A549 (cell line): ENCODE data around the gene CYP2S1.

ENCODE experiments used
- JUN ChIP-seq, 2 experiments: fragments of >200 bp; sonication (Bioruptor Twin); formaldehyde crosslinking; IDR thresholded peaks; 2 replicates in 1 of 2; 3 replicates in 1 of 2; pipeline ENCODE4 v1.6.1; 2016 to 2017
- MYC ChIP-seq: IDR thresholded peaks from 2 replicates; pipeline ENCODE4 v1.6.1; 2012; ENCODE audit warnings: mild to moderate bottlenecking, inconsistent platforms, low read length, improper control_type of control experiment, borderline replicate concordance
- PBX3 ChIP-seq: IDR thresholded peaks from 2 replicates; pipeline ENCODE4 v1.6.1; 2012
- PHF8 ChIP-seq: fragments of 200-600 bp; sonication (generic); IDR thresholded peaks from 2 replicates; pipeline ENCODE4 v1.6.1; 2016; ENCODE audit warnings: low read depth, mild to moderate bottlenecking, antibody characterized with exemption, moderate library complexity, borderline replicate concordance
- POLR2A ChIP-seq: IDR thresholded peaks from 2 replicates; pipeline ENCODE4 v1.6.1; 2012; ENCODE audit warnings: mild to moderate bottlenecking, low read length
- TF ChIP-seq, protein P1 (sequence below): fragments of >200 bp; sonication (Bioruptor Twin); formaldehyde crosslinking; IDR thresholded peaks from 3 replicates; pipeline ENCODE4 v1.5.1; 2016
- TF ChIP-seq, protein P2 (sequence below): fragments of 200-600 bp; sonication (generic); IDR thresholded peaks from 2 replicates; pipeline ENCODE4 v1.6.1; 2016; ENCODE audit warnings: antibody characterized with exemption, mild to moderate bottlenecking, moderate library complexity

- TF ChIP-seq PHF8, result no peak
- TF ChIP-seq, protein P1, sequence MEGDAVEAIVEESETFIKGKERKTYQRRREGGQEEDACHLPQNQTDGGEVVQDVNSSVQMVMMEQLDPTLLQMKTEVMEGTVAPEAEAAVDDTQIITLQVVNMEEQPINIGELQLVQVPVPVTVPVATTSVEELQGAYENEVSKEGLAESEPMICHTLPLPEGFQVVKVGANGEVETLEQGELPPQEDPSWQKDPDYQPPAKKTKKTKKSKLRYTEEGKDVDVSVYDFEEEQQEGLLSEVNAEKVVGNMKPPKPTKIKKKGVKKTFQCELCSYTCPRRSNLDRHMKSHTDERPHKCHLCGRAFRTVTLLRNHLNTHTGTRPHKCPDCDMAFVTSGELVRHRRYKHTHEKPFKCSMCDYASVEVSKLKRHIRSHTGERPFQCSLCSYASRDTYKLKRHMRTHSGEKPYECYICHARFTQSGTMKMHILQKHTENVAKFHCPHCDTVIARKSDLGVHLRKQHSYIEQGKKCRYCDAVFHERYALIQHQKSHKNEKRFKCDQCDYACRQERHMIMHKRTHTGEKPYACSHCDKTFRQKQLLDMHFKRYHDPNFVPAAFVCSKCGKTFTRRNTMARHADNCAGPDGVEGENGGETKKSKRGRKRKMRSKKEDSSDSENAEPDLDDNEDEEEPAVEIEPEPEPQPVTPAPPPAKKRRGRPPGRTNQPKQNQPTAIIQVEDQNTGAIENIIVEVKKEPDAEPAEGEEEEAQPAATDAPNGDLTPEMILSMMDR, result no peak
- no peak for TF ChIP-seq POLR2A
- no peak for TF ChIP-seq PBX3
- TF ChIP-seq, protein P2, sequence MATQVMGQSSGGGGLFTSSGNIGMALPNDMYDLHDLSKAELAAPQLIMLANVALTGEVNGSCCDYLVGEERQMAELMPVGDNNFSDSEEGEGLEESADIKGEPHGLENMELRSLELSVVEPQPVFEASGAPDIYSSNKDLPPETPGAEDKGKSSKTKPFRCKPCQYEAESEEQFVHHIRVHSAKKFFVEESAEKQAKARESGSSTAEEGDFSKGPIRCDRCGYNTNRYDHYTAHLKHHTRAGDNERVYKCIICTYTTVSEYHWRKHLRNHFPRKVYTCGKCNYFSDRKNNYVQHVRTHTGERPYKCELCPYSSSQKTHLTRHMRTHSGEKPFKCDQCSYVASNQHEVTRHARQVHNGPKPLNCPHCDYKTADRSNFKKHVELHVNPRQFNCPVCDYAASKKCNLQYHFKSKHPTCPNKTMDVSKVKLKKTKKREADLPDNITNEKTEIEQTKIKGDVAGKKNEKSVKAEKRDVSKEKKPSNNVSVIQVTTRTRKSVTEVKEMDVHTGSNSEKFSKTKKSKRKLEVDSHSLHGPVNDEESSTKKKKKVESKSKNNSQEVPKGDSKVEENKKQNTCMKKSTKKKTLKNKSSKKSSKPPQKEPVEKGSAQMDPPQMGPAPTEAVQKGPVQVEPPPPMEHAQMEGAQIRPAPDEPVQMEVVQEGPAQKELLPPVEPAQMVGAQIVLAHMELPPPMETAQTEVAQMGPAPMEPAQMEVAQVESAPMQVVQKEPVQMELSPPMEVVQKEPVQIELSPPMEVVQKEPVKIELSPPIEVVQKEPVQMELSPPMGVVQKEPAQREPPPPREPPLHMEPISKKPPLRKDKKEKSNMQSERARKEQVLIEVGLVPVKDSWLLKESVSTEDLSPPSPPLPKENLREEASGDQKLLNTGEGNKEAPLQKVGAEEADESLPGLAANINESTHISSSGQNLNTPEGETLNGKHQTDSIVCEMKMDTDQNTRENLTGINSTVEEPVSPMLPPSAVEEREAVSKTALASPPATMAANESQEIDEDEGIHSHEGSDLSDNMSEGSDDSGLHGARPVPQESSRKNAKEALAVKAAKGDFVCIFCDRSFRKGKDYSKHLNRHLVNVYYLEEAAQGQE, result no peak
- TF ChIP-seq JUN (IDR thresholded peaks at IDR 0.05), result no peak
- TF ChIP-seq MYC, result no peak
Observed at GRCh38 chr19:41218249-41218614, 25.2 kb downstream of the CYP2S1 start.
